ENCODE results near the gene MYL6. TPM values are rescaled to one million over a fixed set of nuclear protein-coding genes. Genes with fewer than 3 reads are reported as not detected.
A peak's percentile ranks its signal among the peaks of the same experiment; 100 is the strongest.

The MYL6 gene
- total RNA-seq, 1 donor from 2014 or later: 1,233 TPM

GRCh38 chr12:56117778-56118687 is 40.1 kb upstream of the MYL6 start, which contains the start of gene ZC3H10:
TSS of gene ZC3H10 (plus strand) at chr12:56118266. CDS start at chr12:56120563, 2,297 bp downstream.
- H3K4me1 Mint-ChIP-seq: peaks cover 25% of the 10 kb centered on the region
- peak within 1 kb of the TSS; percentile 99 for H3K4me3 Mint-ChIP-seq
- H3K27ac Mint-ChIP-seq: peak within 1 kb of the TSS; percentile 98
- Histone ChIP-seq H3K27ac (peak within 1 kb of the TSS; percentile 96), H3K9me3 (ENCODE audit: low read depth) (no peaks in the 10 kb centered on the region), H3K79me2 (ENCODE audit: low read depth) (peaks cover 23% of the 10 kb centered on the region), H3K36me3 (peaks cover 3% of the 10 kb centered on the region), H3K4me2 (peak within 1 kb of the TSS; percentile 99), H3K4me1 (peaks cover 12% of the 10 kb centered on the region), H2AFZ (replicated peaks) (peak within 1 kb of the TSS; percentile 12), H3K9ac (peak within 1 kb of the TSS; percentile 98), H3F3A (ENCODE audit: low read depth) (peaks cover 60% of the 10 kb centered on the region), H4K20me1 (ENCODE audit: low read depth) (peaks cover 26% of the 10 kb centered on the region), H3K4me3 (peak within 1 kb of the TSS; percentile 62), H3K27me3 (no peaks in the 10 kb centered on the region)
- H3K36me3 Mint-ChIP-seq: peaks cover 28% of the 10 kb centered on the region
- TF ChIP-seq EZH2phosphoT487 (IDR thresholded peaks at IDR 0.05) (no peak), CTCF (IDR thresholded peaks at IDR 0.05) (peak; percentile 60)
- peaks cover 7% of the 10 kb centered on the region for H3K27me3 Mint-ChIP-seq (ENCODE audit: insufficient read depth, low read depth)
- DNase-seq (ENCODE audit: low spot score): peak; percentile 99
- H3K9me3 Mint-ChIP-seq: no peaks in the 10 kb centered on the region

GRCh38 chr12:56118688-56119357 is 39.3 kb upstream of the MYL6 start:
- H3K9ac ChIP-seq: peak overlapping the region; percentile 47
- peak overlapping the region; percentile 62 for H3K4me3 ChIP-seq
- H3K4me1 Mint-ChIP-seq: peaks cover 25% of the 10 kb centered on the region
- H3F3A ChIP-seq (ENCODE audit: low read depth): peaks cover 52% of the 10 kb centered on the region
- H3K9me3 ChIP-seq (ENCODE audit: low read depth): no peaks in the 10 kb centered on the region
- TF ChIP-seq CTCF (IDR thresholded peaks at IDR 0.05) (no peak), EZH2 (IDR thresholded peaks at IDR 0.05) (no peak), EZH2phosphoT487 (IDR thresholded peaks at IDR 0.05) (no peak)
- peaks cover 20% of the 10 kb centered on the region for H3K36me3 Mint-ChIP-seq
- peaks cover 12% of the 10 kb centered on the region for H3K4me1 ChIP-seq
- H3K27ac Mint-ChIP-seq: peak overlapping the region; percentile 72
- H3K27me3 Mint-ChIP-seq (ENCODE audit: insufficient read depth, low read depth): peaks cover 7% of the 10 kb centered on the region
- no peaks in the 10 kb centered on the region for H3K27me3 ChIP-seq
- peaks cover 23% of the 10 kb centered on the region for H3K79me2 ChIP-seq (ENCODE audit: low read depth)
- H3K27ac ChIP-seq: peak overlapping the region; percentile 13
- H4K20me1 ChIP-seq (ENCODE audit: low read depth): peaks cover 26% of the 10 kb centered on the region
- peaks cover 3% of the 10 kb centered on the region for H3K36me3 ChIP-seq
- no peak for DNase-seq (ENCODE audit: low spot score)
- H3K9me3 Mint-ChIP-seq: no peaks in the 10 kb centered on the region
- H3K4me3 Mint-ChIP-seq: peak overlapping the region; percentile 99
- H3K4me2 ChIP-seq: peak overlapping the region; percentile 94
- peak overlapping the region; percentile 12 for H2AFZ ChIP-seq (replicated peaks)

GRCh38 chr12:56119361-56119796 is 38.8 kb upstream of the MYL6 start:
- Mint-ChIP-seq H3K27ac (peak overlapping the region; percentile 72), H3K27me3 (ENCODE audit: insufficient read depth, low read depth) (peaks cover 7% of the 10 kb centered on the region), H3K4me3 (peak overlapping the region; percentile 99), H3K4me1 (peaks cover 25% of the 10 kb centered on the region), H3K36me3 (peaks cover 18% of the 10 kb centered on the region), H3K9me3 (no peaks in the 10 kb centered on the region)
- H4K20me1 ChIP-seq (ENCODE audit: low read depth): peaks cover 26% of the 10 kb centered on the region
- peak; percentile 87 for DNase-seq (ENCODE audit: low spot score)
- H3K27ac ChIP-seq: no peak overlapping the region
- H3K9ac ChIP-seq: no peak overlapping the region
- H3K4me3 ChIP-seq: peak overlapping the region; percentile 62
- peaks cover 47% of the 10 kb centered on the region for H3F3A ChIP-seq (ENCODE audit: low read depth)
- peaks cover 12% of the 10 kb centered on the region for H3K4me1 ChIP-seq
- peak overlapping the region; percentile 94 for H3K4me2 ChIP-seq
- TF ChIP-seq CTCF (IDR thresholded peaks at IDR 0.05) (peak; percentile 75), EZH2phosphoT487 (IDR thresholded peaks at IDR 0.05) (no peak)
- H3K27me3 ChIP-seq: no peaks in the 10 kb centered on the region
- H2AFZ ChIP-seq (replicated peaks): no peak overlapping the region
- H3K79me2 ChIP-seq (ENCODE audit: low read depth): peaks cover 23% of the 10 kb centered on the region
- H3K9me3 ChIP-seq (ENCODE audit: low read depth): no peaks in the 10 kb centered on the region
- H3K36me3 ChIP-seq: peaks cover 3% of the 10 kb centered on the region

All from neural progenitor cell (in vitro differentiated cells).